Suprapubic skin (tissue), 4 donors: ENCODE results near the gene PAH.

Experiments
- CTCF ChIP-seq, 2 donors: fragments of 200-600 bp in 1 of 2; fragments of 450-650 bp in 1 of 2; sonication (generic) in 1 of 2; IDR thresholded peaks; one replicate each; pipeline ENCODE4 v1.5.1; 2016 to 2019; ENCODE audit warnings: antibody characterized with exemption in 2 of 2, mild to moderate bottlenecking in 1 of 2, moderate library complexity in 1 of 2
- EP300 ChIP-seq: sonication (generic); formaldehyde crosslinking; IDR thresholded peaks from one replicate; pipeline ENCODE4 v1.6.1; 2017; ENCODE audit warnings: antibody characterized with exemption
- POLR2A ChIP-seq, 2 donors: fragments of 450-650 bp; IDR thresholded peaks; one replicate each; pipeline ENCODE4 v1.6.1; 2017; ENCODE audit warnings: antibody characterized with exemption in 2 of 2, mild to moderate bottlenecking in 2 of 2, moderate library complexity in 2 of 2
- POLR2AphosphoS5 ChIP-seq, 3 donors: sonication (generic); formaldehyde crosslinking; IDR thresholded peaks; one replicate each; pipeline ENCODE4 v1.6.1; 2017; ENCODE audit warnings: antibody characterized with exemption in 3 of 3

GRCh38 chr12:102888511-102888910 is 28.5 kb downstream of the PAH start:
- no peak for TF ChIP-seq CTCF (IDR thresholded peaks at IDR 0.05)
- no peak for TF ChIP-seq EP300
- TF ChIP-seq POLR2A (IDR thresholded peaks at IDR 0.05), result no peak
- no peak for TF ChIP-seq POLR2AphosphoS5 (IDR thresholded peaks at IDR 0.05)
